ENCODE data around the gene MAGI2.

Gene MAGI2

GRCh38 chr7:79298145-79298760, 155.2 kb downstream of the MAGI2 start:
- DNase-seq: peak; percentile 84

- no peak for DNase-seq
Measured at GRCh38 chr7:79296553-79297320, 156.7 kb downstream of the MAGI2 start.

GRCh38 chr7:79293655-79294142, 159.8 kb downstream of the MAGI2 start:
- DNase-seq: no peak

- DNase-seq: no peak
Measured at GRCh38 chr7:79292834-79293233, 160.6 kb downstream of the MAGI2 start.

- DNase-seq: no peak
Measured at GRCh38 chr7:79291498-79291865, 162.0 kb downstream of the MAGI2 start.

- DNase-seq: no peak
Measured at GRCh38 chr7:79290841-79291497, 162.5 kb downstream of the MAGI2 start.

- DNase-seq: no peak
Measured at GRCh38 chr7:79290398-79290797, 163.1 kb downstream of the MAGI2 start.

GRCh38 chr7:79288655-79289054, 164.8 kb downstream of the MAGI2 start:
- peak; percentile 56 for DNase-seq

- DNase-seq: no peak
Measured at GRCh38 chr7:79287981-79288380, 165.5 kb downstream of the MAGI2 start.

GRCh38 chr7:79286181-79286580, 167.3 kb downstream of the MAGI2 start:
- no peak for DNase-seq

- DNase-seq: no peak
Measured at GRCh38 chr7:79285756-79286155, 167.7 kb downstream of the MAGI2 start.

GRCh38 chr7:79284211-79284610, 169.3 kb downstream of the MAGI2 start:
- no peak for DNase-seq

- DNase-seq: peak; percentile 65
Measured at GRCh38 chr7:79282882-79283602, 170.4 kb downstream of the MAGI2 start.

- peak; percentile 76 for DNase-seq
Measured at GRCh38 chr7:79282070-79282694, 171.3 kb downstream of the MAGI2 start.

GRCh38 chr7:79281426-79281825, 172.0 kb downstream of the MAGI2 start:
- DNase-seq: no peak

- no peak for DNase-seq
Measured at GRCh38 chr7:79272938-79273337, 180.5 kb downstream of the MAGI2 start.

GRCh38 chr7:79272066-79272669, 181.3 kb downstream of the MAGI2 start:
- peak; percentile 64 for DNase-seq

- no peak for DNase-seq
Measured at GRCh38 chr7:79268730-79269129, 184.7 kb downstream of the MAGI2 start.

GRCh38 chr7:79258826-79259225, 194.6 kb downstream of the MAGI2 start:
- no peak for DNase-seq

GRCh38 chr7:79257959-79258358, 195.5 kb downstream of the MAGI2 start:
- DNase-seq: no peak

GRCh38 chr7:79245623-79246249, 207.7 kb downstream of the MAGI2 start:
- DNase-seq: no peak

GRCh38 chr7:79244482-79244881, 209.0 kb downstream of the MAGI2 start:
- no peak for DNase-seq

Measured in eye (tissue), 1 donor.